ENCODE results near the gene MAP1B. TPM values are rescaled to one million over a fixed set of nuclear protein-coding genes. Genes with fewer than 3 reads are reported as not detected.

The MAP1B gene
- total and polyA plus RNA-seq, 9 of the 15 experiments (the other 6 are each of a cell fraction or from before 2014, with no cell fraction given) = 5.2 to 66.1 (median 17.3) TPM

- H3K9ac ChIP-seq (ENCODE audit: insufficient read depth in 1 of 2, low read depth in 2 of 2, low read length in 2 of 2) = no peak overlapping the region
- TF ChIP-seq CHD1 (IDR thresholded peaks at IDR 0.05; ENCODE audit: low read length) (no peak), JUND (IDR thresholded peaks at IDR 0.05; ENCODE audit: borderline replicate concordance, low read depth, low read length) (no peak), JUND (tag; IDR thresholded peaks at IDR 0.05; ENCODE audit: borderline replicate concordance, low read depth, low read length) (no peak), SRSF3 (IDR thresholded peaks at IDR 0.05; ENCODE audit: insufficient read depth, low read length) (no peak), NFXL1 (CRISPR knock-in tag; IDR thresholded peaks at IDR 0.05) (no peak)
- H3K9me1 ChIP-seq (ENCODE audit: control insufficient read depth, insufficient read depth, low read length) = no peaks in the 10 kb centered on the region
- in situ Hi-C loops (cut with MboI) (no loop called here), intact Hi-C loops (cut with micrococcal nuclease) (no loop called here)
- no peak overlapping the region for H3K4me2 ChIP-seq (ENCODE audit: insufficient read depth, low read length)
- H3K79me2 ChIP-seq (ENCODE audit: control insufficient read depth, insufficient read depth, low read length) = peaks cover 5% of the 10 kb centered on the region; the same call in 1 of the 3 replicates
- no peak overlapping the region for H3K4me3 ChIP-seq
- peaks cover 13 to 22% of the 10 kb centered on the region in 2 experiments; a peak in 4 of 5 replicates for H3K4me1 ChIP-seq (replicated peaks in 1 of 2; ENCODE audit: control insufficient read depth in 2 of 2, insufficient read depth in 2 of 2, low read length in 2 of 2)
- FAIRE-seq = no peak
- no peaks in the 10 kb centered on the region for H3K27me3 ChIP-seq (ENCODE audit: control insufficient read depth in 2 of 2, insufficient read depth in 2 of 2, low read length in 2 of 2)
- ChIA-PET POLR2A (interaction anchor here (2.0 kb wide), 1 partner anchor 21 kb away, joined by 6 read pairs; no protein-coding TSS in a partner anchor), CTCF (ENCODE audit: low intra/inter-chr PET ratio) (no interaction called here)
- no peak for DNase-seq (ENCODE audit: extremely low read depth in 1 of 4, low spot score in 3 of 4)
- H2AFZ ChIP-seq (ENCODE audit: low read depth, low read length) = no peak overlapping the region
- WGBS (ENCODE audit: insufficient coverage, low coverage, missing lambda C conversion rate) = 89% methylated on average over 8 of the region's 8 CpGs
- peaks cover 9% of the 10 kb centered on the region; the same call in 2 of the 3 replicates for H3K36me3 ChIP-seq (ENCODE audit: control insufficient read depth, insufficient read depth, low read length)
- no TSS peak for BruUV-seq (replicated peaks)
- 0 out of 2 replicates have a peak, but pooled peaks cover 5% of the 10 kb centered on the region for H4K20me1 ChIP-seq (replicated peaks; ENCODE audit: control insufficient read depth, insufficient read depth, low read length)
- no peak for ATAC-seq
- no peak overlapping the region for H3K27ac ChIP-seq (ENCODE audit: extremely low read depth, low read depth, low read length)
- no peaks in the 10 kb centered on the region for H3K9me3 ChIP-seq (replicated peaks; ENCODE audit: control insufficient read depth, insufficient read depth, low read depth, low read length)
Observed at GRCh38 chr5:72167804-72168203, 60.5 kb downstream of the MAP1B start.

- Histone ChIP-seq H4K20me1 (replicated peaks; ENCODE audit: control insufficient read depth, insufficient read depth, low read length) (0 out of 2 replicates have a peak, but pooled peaks cover 5% of the 10 kb centered on the region), H3K27me3 (ENCODE audit: control insufficient read depth in 2 of 2, insufficient read depth in 2 of 2, low read length in 2 of 2) (no peaks in the 10 kb centered on the region), H3K79me2 (ENCODE audit: control insufficient read depth, insufficient read depth, low read length) (peaks cover 5% of the 10 kb centered on the region; the same call in 1 of the 3 replicates), H3K9me3 (replicated peaks; ENCODE audit: control insufficient read depth, insufficient read depth, low read depth, low read length) (no peaks in the 10 kb centered on the region), H3K4me1 (replicated peaks in 1 of 2; ENCODE audit: control insufficient read depth in 2 of 2, insufficient read depth in 2 of 2, low read length in 2 of 2) (peaks cover 13 to 22% of the 10 kb centered on the region in 2 experiments; a peak in 4 of 5 replicates), H3K4me3 (no peak overlapping the region), H3K36me3 (ENCODE audit: control insufficient read depth, insufficient read depth, low read length) (peaks cover 9% of the 10 kb centered on the region; the same call in 1 of the 3 replicates), H2AFZ (ENCODE audit: low read depth, low read length) (no peak overlapping the region), H3K9ac (ENCODE audit: insufficient read depth in 1 of 2, low read depth in 2 of 2, low read length in 2 of 2) (no peak overlapping the region), H3K9me1 (ENCODE audit: control insufficient read depth, insufficient read depth, low read length) (no peaks in the 10 kb centered on the region), H3K27ac (ENCODE audit: extremely low read depth, low read depth, low read length) (no peak overlapping the region), H3K4me2 (ENCODE audit: insufficient read depth, low read length) (no peak overlapping the region)
- BruUV-seq (replicated peaks) = no TSS peak
- DNase-seq (ENCODE audit: extremely low read depth in 1 of 4, low spot score in 3 of 4) (no peak), FAIRE-seq (no peak), ATAC-seq (no peak)
- intact Hi-C loops (cut with micrococcal nuclease) (no loop called here), in situ Hi-C loops (cut with MboI) (no loop called here)
- TF ChIP-seq ZNF316 (IDR thresholded peaks at IDR 0.05) = peak; percentile 17; the same call in 1 of the 2 replicates
- no peak for TF ChIP-seq SMAD1 (IDR thresholded peaks at IDR 0.05; ENCODE audit: low read depth, low read length, partially characterized antibody)
- TF ChIP-seq C11orf30 (IDR thresholded peaks at IDR 0.05; ENCODE audit: low read depth) = peak; percentile 15; the same call in 1 of the 2 replicates
- CTCF ChIA-PET (ENCODE audit: low intra/inter-chr PET ratio) = no interaction called here
- 64% methylated on average over 2 of the region's 2 CpGs for WGBS (ENCODE audit: insufficient coverage, low coverage, missing lambda C conversion rate)
- POLR2A ChIA-PET = interaction anchor here (0.9 to 1.0 kb wide), 2 partner anchors 9 to 51 kb away, joined by 3 read pairs; no protein-coding TSS in a partner anchor
Observed at GRCh38 chr5:72170101-72170500, 62.8 kb downstream of the MAP1B start.

All from K562 (cell line).